Left ventricle myocardium inferior (tissue), 1 donor: Measurements from ENCODE around the gene MFNG. TPM values are rescaled to one million over a fixed set of nuclear protein-coding genes. Genes with fewer than 3 reads are reported as not detected.

ENCODE experiments used
- DNase-seq: peaks from one replicate; pipeline ENCODE4 v3.0.0-alpha.2; 2020
- H3K27ac ChIP-seq: fragments of 200-600 bp; replicated peaks from 2 replicates; pipeline ENCODE4 v1.8.0; 2021
- H3K27me3 ChIP-seq: fragments of 200-600 bp; 2 replicates; pipeline ENCODE4 v1.8.0; 2021; ENCODE audit warnings: low read depth
- H3K36me3 ChIP-seq: fragments of 200-600 bp; 2 replicates; pipeline ENCODE4 v1.8.0; 2021
- H3K4me1 ChIP-seq: fragments of 200-600 bp; 2 replicates; pipeline ENCODE4 v1.8.0; 2021
- H3K4me3 ChIP-seq: fragments of 200-600 bp; 2 replicates; pipeline ENCODE4 v1.8.0; 2021; ENCODE audit warnings: mild to moderate bottlenecking, moderate library complexity
- H3K9me3 ChIP-seq: fragments of 200-600 bp; replicated peaks from 2 replicates; pipeline ENCODE4 v1.8.0; 2021
- intact Hi-C: fragments of 100-400 bp; cut with micrococcal nuclease; formaldehyde crosslinking; loops from one replicate; pipeline ENCODE4 v1.11.0; 2022
- total RNA-seq: library from RNA; stranded (reverse); fragmentation: NEBNext Ultra II Directional; extraction: Animal tissue kit (Norgen Biotek cat#: 25700); gene quantifications from one replicate; pipeline ENCODE4 v1.2.1, GENCODE V29; 2021
- TF ChIP-seq, protein P1 (sequence below): fragments of 200-600 bp; IDR thresholded peaks from 2 replicates; pipeline ENCODE4 v1.8.0; 2021; ENCODE audit warnings: antibody characterized with exemption, mild to moderate bottlenecking, borderline replicate concordance
- donor health status: DM: no; HTN: yes; CAD: no; lungs with severe emphysema.

MFNG gene
- total RNA-seq, 1 donor from 2014 or later = 11.8 TPM

GRCh38 chr22:37442537-37442936 is 43.6 kb downstream of the MFNG start:
- H3K9me3 ChIP-seq = peaks cover 12% of the 10 kb centered on the region
- TF ChIP-seq, protein P1, sequence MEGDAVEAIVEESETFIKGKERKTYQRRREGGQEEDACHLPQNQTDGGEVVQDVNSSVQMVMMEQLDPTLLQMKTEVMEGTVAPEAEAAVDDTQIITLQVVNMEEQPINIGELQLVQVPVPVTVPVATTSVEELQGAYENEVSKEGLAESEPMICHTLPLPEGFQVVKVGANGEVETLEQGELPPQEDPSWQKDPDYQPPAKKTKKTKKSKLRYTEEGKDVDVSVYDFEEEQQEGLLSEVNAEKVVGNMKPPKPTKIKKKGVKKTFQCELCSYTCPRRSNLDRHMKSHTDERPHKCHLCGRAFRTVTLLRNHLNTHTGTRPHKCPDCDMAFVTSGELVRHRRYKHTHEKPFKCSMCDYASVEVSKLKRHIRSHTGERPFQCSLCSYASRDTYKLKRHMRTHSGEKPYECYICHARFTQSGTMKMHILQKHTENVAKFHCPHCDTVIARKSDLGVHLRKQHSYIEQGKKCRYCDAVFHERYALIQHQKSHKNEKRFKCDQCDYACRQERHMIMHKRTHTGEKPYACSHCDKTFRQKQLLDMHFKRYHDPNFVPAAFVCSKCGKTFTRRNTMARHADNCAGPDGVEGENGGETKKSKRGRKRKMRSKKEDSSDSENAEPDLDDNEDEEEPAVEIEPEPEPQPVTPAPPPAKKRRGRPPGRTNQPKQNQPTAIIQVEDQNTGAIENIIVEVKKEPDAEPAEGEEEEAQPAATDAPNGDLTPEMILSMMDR = no peak
- DNase-seq = no peak
- intact Hi-C loops = no loop called here
- no peaks in the 10 kb centered on the region for H3K4me1 ChIP-seq
- H3K4me3 ChIP-seq = no peak overlapping the region
- H3K36me3 ChIP-seq = no peaks in the 10 kb centered on the region
- no peak overlapping the region for H3K27ac ChIP-seq
- peaks cover 82% of the 10 kb centered on the region for H3K27me3 ChIP-seq

DNA sequence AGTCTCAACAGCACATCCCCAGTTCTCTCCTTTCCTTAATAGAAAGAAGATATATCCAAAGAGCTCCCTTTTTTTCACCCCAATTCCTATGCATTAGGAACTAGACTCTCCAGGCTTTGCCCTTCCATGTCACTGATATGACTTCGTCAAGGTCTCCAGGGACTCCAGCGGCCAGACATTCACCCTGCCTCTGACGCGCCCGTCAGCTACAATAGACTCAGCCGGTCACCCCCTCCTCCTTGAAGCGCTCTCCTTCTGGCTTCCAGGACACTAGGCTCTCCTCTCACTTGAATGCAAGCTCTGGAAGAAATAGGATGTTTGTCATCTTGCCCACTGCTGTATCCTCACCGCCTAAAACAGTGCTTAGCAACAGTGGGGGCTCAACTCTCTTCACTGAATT is 44.0 kb downstream of the MFNG start:
- intact Hi-C loops = no loop called here
- no peaks in the 10 kb centered on the region for H3K36me3 ChIP-seq
- no peak overlapping the region for H3K27ac ChIP-seq
- DNase-seq = no peak
- H3K4me3 ChIP-seq = no peak overlapping the region
- H3K4me1 ChIP-seq = no peaks in the 10 kb centered on the region
- TF ChIP-seq, protein P1 = no peak
- peaks cover 12% of the 10 kb centered on the region for H3K9me3 ChIP-seq
- peaks cover 82% of the 10 kb centered on the region for H3K27me3 ChIP-seq

GRCh38 chr22:37440875-37441274 is 45.3 kb downstream of the MFNG start:
- no peak overlapping the region for H3K27ac ChIP-seq
- no peaks in the 10 kb centered on the region for H3K4me1 ChIP-seq
- H3K36me3 ChIP-seq = no peaks in the 10 kb centered on the region
- no peak overlapping the region for H3K4me3 ChIP-seq
- intact Hi-C loops = no loop called here
- no peak for DNase-seq
- TF ChIP-seq, protein P1 = no peak
- peaks cover 12% of the 10 kb centered on the region for H3K9me3 ChIP-seq
- peaks cover 74% of the 10 kb centered on the region for H3K27me3 ChIP-seq

DNA sequence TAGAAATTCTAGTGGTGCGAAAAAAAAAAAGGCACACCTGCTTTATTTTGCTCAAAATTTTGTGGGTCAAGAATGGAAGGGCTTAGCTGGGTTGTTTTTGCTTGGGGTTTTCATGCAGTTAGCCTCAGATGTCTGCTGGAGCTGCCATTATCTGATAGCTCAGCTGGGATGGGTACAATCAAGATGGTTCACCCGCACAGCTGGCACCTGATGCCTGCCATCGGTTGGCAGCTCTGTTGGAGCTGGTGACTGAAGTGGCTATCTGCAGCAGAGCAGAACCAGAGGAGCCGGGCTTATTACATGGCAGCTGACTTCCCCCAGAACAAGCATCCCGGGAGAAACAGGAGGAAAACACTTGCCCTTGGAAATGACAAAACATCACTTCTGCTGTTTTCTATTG is 46.8 kb downstream of the MFNG start:
- Histone ChIP-seq H3K27me3 (peaks cover 80% of the 10 kb centered on the region), H3K9me3 (peaks cover 12% of the 10 kb centered on the region), H3K36me3 (no peaks in the 10 kb centered on the region), H3K27ac (no peak overlapping the region), H3K4me1 (no peaks in the 10 kb centered on the region), H3K4me3 (no peak overlapping the region)
- intact Hi-C loops = loop anchor here (10.0 kb wide), 1 partner anchor 115 kb away; no protein-coding TSS in a partner anchor
- TF ChIP-seq, protein P1 = no peak
- no peak for DNase-seq

DNA sequence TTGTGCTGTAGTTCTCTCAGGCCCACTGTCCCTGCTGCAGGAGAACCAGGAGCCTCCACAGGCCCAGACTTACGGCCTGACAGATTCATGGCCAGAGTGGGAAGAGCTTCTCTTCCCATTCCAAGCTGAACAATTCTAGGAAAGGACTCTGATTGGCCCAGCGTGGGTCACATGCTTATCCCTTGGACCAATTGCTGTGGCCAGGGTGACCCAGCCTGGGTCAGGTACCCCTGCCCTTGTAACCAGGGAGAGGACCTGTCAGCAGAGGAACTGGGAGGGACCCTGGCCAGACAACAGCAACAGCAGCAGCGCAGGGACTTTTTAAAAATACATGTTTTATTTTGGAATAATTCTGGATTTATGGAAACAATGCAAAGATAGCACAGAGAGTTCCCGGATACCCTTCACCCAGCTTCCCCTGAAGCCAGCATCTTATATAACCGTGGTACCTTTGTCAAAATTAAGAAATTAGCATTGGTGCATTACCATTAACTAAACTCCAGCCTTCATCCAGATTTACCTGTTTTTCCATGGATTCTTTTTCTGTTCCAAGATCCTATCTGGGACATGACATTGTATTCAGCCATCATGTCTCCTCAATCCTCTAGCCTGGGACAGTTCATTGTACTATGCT is 50.1 kb downstream of the MFNG start:
- intact Hi-C loops = loop anchor here (10.0 kb wide), 1 partner anchor 111 kb away; no protein-coding TSS in a partner anchor
- Histone ChIP-seq H3K27me3 (peaks cover 89% of the 10 kb centered on the region), H3K9me3 (peaks cover 7% of the 10 kb centered on the region), H3K36me3 (no peaks in the 10 kb centered on the region), H3K4me3 (no peak overlapping the region), H3K27ac (no peak overlapping the region), H3K4me1 (no peaks in the 10 kb centered on the region)
- no peak for DNase-seq
- TF ChIP-seq, protein P1 = no peak
